ENCODE results near the gene SSBP4.

- TF ChIP-seq POLR2AphosphoS5 (IDR thresholded peaks at IDR 0.05; ENCODE audit: insufficient read depth, low read depth, low read length): no peak
- no peak for TF ChIP-seq GATA2 (IDR thresholded peaks at IDR 0.05; ENCODE audit: insufficient read depth, insufficient read length, low read depth, low read length)
- no peak for TF ChIP-seq EZH2 (IDR thresholded peaks at IDR 0.05; ENCODE audit: borderline replicate concordance, low read depth, low read length, severe bottlenecking)
- no peak for TF ChIP-seq CTCF (IDR thresholded peaks at IDR 0.05; ENCODE audit: extremely low read depth in 1 of 2, insufficient read depth in 1 of 2, low read depth in 1 of 2, low read length in 2 of 2)
- no peak for TF ChIP-seq POLR2A (IDR thresholded peaks at IDR 0.05; ENCODE audit: low read depth, low read length)
- no peak for TF ChIP-seq JUN (IDR thresholded peaks at IDR 0.05; ENCODE audit: borderline replicate concordance, insufficient read depth, insufficient read length, low read depth)
These were observed 22.5 kb upstream of the SSBP4 start for GRCh38 chr19:18396471-18397241.
